ENCODE results near the gene MAGI1. TPM values are rescaled to one million over a fixed set of nuclear protein-coding genes. Genes with fewer than 3 reads are reported as not detected.

MAGI1 gene
- total RNA-seq, 1 donor from 2014 or later = not detected

- TF ChIP-seq, protein P1, sequence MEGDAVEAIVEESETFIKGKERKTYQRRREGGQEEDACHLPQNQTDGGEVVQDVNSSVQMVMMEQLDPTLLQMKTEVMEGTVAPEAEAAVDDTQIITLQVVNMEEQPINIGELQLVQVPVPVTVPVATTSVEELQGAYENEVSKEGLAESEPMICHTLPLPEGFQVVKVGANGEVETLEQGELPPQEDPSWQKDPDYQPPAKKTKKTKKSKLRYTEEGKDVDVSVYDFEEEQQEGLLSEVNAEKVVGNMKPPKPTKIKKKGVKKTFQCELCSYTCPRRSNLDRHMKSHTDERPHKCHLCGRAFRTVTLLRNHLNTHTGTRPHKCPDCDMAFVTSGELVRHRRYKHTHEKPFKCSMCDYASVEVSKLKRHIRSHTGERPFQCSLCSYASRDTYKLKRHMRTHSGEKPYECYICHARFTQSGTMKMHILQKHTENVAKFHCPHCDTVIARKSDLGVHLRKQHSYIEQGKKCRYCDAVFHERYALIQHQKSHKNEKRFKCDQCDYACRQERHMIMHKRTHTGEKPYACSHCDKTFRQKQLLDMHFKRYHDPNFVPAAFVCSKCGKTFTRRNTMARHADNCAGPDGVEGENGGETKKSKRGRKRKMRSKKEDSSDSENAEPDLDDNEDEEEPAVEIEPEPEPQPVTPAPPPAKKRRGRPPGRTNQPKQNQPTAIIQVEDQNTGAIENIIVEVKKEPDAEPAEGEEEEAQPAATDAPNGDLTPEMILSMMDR (IDR thresholded peaks at IDR 0.05) = no peak
- Mint-ChIP-seq H3K4me1 (no peaks in the 10 kb centered on the region), H3K36me3 (ENCODE audit: low read depth) (no peaks in the 10 kb centered on the region), H3K9me3 (no peaks in the 10 kb centered on the region), H3K27ac (no peak overlapping the region), H3K4me3 (no peak overlapping the region), H3K27me3 (no peaks in the 10 kb centered on the region)
- ChIA-PET POLR2A (no interaction called here), CTCF (no interaction called here)
- no peak for DNase-seq
- no peak for ATAC-seq (ENCODE audit: low read depth)
- intact Hi-C loops (cut with micrococcal nuclease) = no loop called here
These were observed 137.5 kb downstream of the MAGI1 start for GRCh38 chr3:65901226-65901625.

DNA sequence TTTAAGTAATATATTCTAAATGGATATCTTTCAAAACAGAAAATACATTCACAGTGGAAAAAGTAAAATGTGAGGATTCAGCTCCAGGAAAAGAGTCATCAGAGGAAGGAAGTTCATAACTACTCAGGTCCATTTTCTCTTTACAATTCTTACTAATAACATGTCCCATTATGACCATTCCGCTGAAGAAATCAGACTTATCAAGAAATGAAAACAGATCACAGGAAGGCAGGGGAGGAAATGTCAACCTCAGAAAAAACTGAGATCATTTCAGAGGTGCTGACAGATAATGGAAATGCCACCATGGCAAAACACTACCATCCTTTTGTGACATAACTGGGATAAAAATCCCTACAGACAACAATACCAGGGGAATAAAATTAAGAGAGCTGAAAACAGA, 139.5 kb downstream of the MAGI1 start:
- ChIA-PET POLR2A (no interaction called here), CTCF (no interaction called here)
- ATAC-seq (ENCODE audit: low read depth) = no peak
- Mint-ChIP-seq H3K4me3 (no peak overlapping the region), H3K27me3 (no peaks in the 10 kb centered on the region), H3K9me3 (no peaks in the 10 kb centered on the region), H3K27ac (no peak overlapping the region), H3K4me1 (no peaks in the 10 kb centered on the region), H3K36me3 (ENCODE audit: low read depth) (no peaks in the 10 kb centered on the region)
- intact Hi-C loops (cut with micrococcal nuclease) = no loop called here
- TF ChIP-seq, protein P1 (IDR thresholded peaks at IDR 0.05) = no peak
- DNase-seq = no peak

- Mint-ChIP-seq H3K4me1 (no peaks in the 10 kb centered on the region), H3K36me3 (ENCODE audit: low read depth) (no peaks in the 10 kb centered on the region), H3K27ac (no peak overlapping the region), H3K9me3 (no peaks in the 10 kb centered on the region), H3K27me3 (no peaks in the 10 kb centered on the region), H3K4me3 (no peak overlapping the region)
- ATAC-seq (ENCODE audit: low read depth) = no peak
- CTCF ChIA-PET = no interaction called here
- intact Hi-C loops (cut with micrococcal nuclease) = no loop called here
- no peak for DNase-seq
- TF ChIP-seq, protein P1 (IDR thresholded peaks at IDR 0.05) = no peak
- POLR2A ChIA-PET = no interaction called here
These were observed 141.0 kb downstream of the MAGI1 start for GRCh38 chr3:65897766-65898165.

DNA sequence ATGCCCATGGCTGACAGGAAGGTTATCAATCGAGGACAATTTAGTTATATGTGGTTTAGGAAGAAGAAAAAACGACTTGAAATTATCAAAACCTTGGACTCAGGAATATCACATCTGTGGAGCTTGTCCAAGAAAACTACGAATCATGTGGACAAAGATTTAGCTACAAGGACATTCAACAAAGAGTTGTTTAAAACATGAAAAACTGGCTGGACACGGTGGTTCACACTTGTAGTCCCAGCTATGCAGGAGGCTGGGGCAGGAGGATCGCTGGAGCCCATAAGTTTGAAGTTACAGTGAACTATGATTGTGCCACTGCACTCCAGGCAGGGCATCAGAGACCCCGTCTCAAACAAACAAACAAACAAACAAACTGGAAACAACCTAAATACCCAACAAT, 142.4 kb downstream of the MAGI1 start:
- no peak for ATAC-seq (ENCODE audit: low read depth)
- no peaks in the 10 kb centered on the region for H3K27me3 Mint-ChIP-seq

DNA sequence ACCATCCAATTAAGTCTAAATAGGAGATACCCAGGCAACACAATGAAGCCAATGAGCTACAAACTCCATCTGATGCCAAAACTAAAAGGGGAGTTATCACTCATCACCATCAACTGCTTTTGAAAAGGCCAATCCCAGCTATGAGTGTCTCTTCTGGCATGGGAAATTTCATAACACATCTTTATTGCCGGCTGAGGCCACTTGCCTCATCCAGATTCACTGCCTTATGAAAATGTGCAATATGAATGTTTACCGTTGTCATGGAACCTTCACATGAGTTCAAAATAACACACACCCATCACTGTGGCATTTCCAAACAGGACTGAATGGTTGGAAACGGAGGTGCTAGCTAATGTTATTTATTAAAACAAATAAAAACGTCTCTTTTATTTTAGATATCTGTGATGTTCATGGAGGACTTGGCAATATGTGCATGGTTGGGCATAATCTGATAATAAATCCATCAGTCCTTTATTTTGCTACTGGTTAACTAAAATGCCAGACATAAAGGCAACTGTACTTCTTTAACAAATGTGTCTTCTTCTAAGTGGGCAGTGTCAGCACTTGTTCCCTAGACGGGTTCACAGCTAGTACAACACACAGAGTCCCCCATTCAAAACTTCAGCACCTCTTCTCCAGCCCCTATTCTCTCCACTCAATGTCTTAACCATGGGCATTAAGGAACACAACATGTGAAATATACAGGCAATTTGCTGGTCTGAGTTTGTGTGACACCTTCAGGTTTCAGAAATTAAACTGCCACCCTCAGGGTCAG, 143.9 kb downstream of the MAGI1 start:
- H3K4me1 Mint-ChIP-seq = no peaks in the 10 kb centered on the region
- no peaks in the 10 kb centered on the region for H3K27me3 Mint-ChIP-seq
- intact Hi-C loops (cut with micrococcal nuclease) = no loop called here
- DNase-seq (no peak), ATAC-seq (ENCODE audit: low read depth) (no peak)
- no peaks in the 10 kb centered on the region for H3K9me3 Mint-ChIP-seq
- H3K4me3 Mint-ChIP-seq = no peak overlapping the region
- CTCF ChIA-PET = no interaction called here
- no peak overlapping the region for H3K27ac Mint-ChIP-seq
- no peaks in the 10 kb centered on the region for H3K36me3 Mint-ChIP-seq (ENCODE audit: low read depth)
- POLR2A ChIA-PET = no interaction called here
- TF ChIP-seq, protein P1 (IDR thresholded peaks at IDR 0.05) = no peak

More for the DNA sequence above, 142.4 kb downstream of the MAGI1 start:
- DNase-seq = no peak
- CTCF ChIA-PET = no interaction called here
- intact Hi-C loops (cut with micrococcal nuclease) = no loop called here
- no peak overlapping the region for H3K27ac Mint-ChIP-seq
- no peak overlapping the region for H3K4me3 Mint-ChIP-seq
- TF ChIP-seq, protein P1 (IDR thresholded peaks at IDR 0.05) = no peak
- no peaks in the 10 kb centered on the region for H3K36me3 Mint-ChIP-seq (ENCODE audit: low read depth)
- H3K9me3 Mint-ChIP-seq = no peaks in the 10 kb centered on the region
- POLR2A ChIA-PET = no interaction called here
- no peaks in the 10 kb centered on the region for H3K4me1 Mint-ChIP-seq

Data from activated B cell treated with CpG ODN at 0.5 μM for 24 hours (primary cell).